H7 (cell line): ENCODE data around the gene CYP17A1. TPM values are rescaled to one million over a fixed set of nuclear protein-coding genes. Genes with fewer than 3 reads are reported as not detected.
A peak's percentile ranks its signal among the peaks of the same experiment; 100 is the strongest.

Experiments
- DNase-seq: peaks from one replicate; pipeline ENCODE4 v3.0.0; 2012
- H3K27me3 ChIP-seq: 2 replicates; pipeline ENCODE4 v1.6.0; 2011; ENCODE audit warnings: mild to moderate bottlenecking, low read length; ENCODE audit not compliant: control insufficient read depth, insufficient read depth
- H3K36me3 ChIP-seq: replicated peaks from 2 replicates; pipeline ENCODE4 v1.5.1; 2011; ENCODE audit warnings: low read length; ENCODE audit not compliant: control insufficient read depth, insufficient read depth
- H3K4me3 ChIP-seq: 2 replicates; pipeline ENCODE4 v1.5.1; 2011; ENCODE audit warnings: low read depth, mild to moderate bottlenecking, control low read depth, low read length, moderate library complexity; ENCODE audit not compliant: insufficient read depth
- total RNA-seq: library from RNA; depleted of rRNA; stranded (reverse); fragments of >200 nt; shearing (Covaris generic); gene quantifications from 2 replicates; pipeline ENCODE4 v1.2.3, GENCODE V29; 2014

CYP17A1 gene
- total RNA-seq, 1 experiment from 2014 or later, result not detected

GRCh38 chr10:102804382-102805055 lies 32.7 kb downstream of the CYP17A1 start:
- no peak for DNase-seq
- H3K4me3 ChIP-seq, result no peak overlapping the region
- H3K36me3 ChIP-seq, result peaks cover 1% of the 10 kb centered on the region
- no peaks in the 10 kb centered on the region for H3K27me3 ChIP-seq

DNA sequence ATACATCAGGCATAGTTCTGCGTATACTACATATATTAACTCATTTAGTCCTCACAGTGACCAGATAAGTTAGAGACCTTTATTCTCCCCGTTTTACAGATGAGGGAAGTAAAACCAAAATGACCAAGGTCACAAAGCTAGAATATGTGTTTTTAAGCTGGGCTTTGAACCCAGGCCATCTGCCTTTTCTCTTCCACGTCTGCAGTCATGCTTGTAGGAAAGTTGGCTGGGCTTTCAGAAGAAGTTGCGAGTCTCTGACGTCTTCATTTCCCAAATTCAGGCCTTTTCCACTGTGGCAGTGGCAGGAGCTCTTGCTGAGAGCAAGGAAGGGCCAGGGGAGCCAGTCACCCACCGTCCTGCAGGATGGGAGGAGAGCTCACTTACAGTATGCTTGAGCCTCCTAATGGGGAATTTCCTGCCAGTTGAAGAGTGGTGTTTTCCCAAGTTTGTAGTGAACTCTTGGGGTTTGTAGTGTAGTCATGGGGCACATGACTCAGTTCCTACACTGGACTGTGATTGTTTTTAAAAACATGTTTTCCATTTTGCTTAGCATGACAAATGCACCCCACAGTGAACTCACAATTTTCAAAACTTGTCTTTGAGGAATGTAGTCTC lies 34.2 kb downstream of the CYP17A1 start:
- Histone ChIP-seq H3K4me3 (no peak overlapping the region), H3K36me3 (peaks cover 1% of the 10 kb centered on the region), H3K27me3 (no peaks in the 10 kb centered on the region)
- peak; percentile 67 for DNase-seq

GRCh38 chr10:102801978-102802377 lies 35.2 kb downstream of the CYP17A1 start:
- peak; percentile 68 for DNase-seq
- H3K36me3 ChIP-seq, result peaks cover 1% of the 10 kb centered on the region
- H3K4me3 ChIP-seq, result no peak overlapping the region

DNA sequence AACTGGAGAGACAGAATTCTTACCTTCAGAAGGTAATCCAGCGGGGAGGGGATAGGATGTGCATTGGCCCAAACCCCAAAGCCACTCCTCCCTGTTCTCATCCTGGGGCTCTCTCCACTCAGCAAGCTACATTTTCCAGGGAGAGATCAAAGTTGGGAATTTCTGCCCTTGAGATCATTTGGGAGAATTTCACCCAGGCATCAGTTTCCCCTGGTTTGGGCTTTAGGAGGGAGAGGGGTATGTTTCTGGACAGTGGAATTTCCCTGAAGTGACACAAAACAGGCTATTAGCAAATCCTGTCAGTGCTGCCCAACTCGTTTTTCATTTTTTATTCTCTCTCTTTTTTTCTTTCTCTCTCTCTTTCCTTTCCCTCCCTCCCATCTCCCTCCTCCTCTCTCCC lies 35.7 kb downstream of the CYP17A1 start:
- Histone ChIP-seq H3K36me3 (peaks cover 1% of the 10 kb centered on the region), H3K4me3 (no peak overlapping the region), H3K27me3 (no peaks in the 10 kb centered on the region)
- DNase-seq, result peak; percentile 71

More at GRCh38 chr10:102801978-102802377, 35.2 kb downstream of the CYP17A1 start:
- no peaks in the 10 kb centered on the region for H3K27me3 ChIP-seq

DNA sequence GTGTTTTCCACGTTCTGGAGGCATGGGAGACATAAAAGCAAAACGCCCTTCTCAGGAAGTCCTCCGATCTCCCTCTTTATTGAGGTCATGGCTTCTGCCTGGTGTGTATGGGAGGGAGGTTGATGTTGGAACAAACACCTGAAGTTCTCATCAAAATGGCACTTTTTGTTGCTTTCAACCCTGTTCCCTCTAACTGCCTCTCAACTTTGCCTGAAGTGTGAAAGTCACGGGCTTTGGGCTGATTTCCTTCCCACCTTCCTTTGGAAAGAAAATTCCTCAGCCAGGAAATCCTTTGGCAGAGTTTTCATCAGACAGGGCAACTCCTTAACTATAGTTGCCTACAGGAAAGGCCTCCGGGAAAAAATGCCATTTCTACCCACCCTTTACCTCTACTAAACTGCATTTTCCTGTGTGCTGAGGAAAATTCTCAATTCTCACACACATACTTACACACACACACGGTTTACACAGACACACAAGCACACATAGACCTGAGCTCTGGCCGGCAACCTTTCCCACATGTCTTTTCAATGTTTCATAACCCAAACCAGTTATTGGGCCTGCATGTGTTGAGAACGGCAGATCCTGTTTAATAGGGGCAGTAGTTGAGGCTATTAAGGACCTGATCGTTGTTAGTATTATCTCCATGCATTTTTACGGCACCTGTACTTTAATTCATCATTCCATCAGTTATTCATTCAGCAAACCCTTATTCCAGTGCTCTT lies 36.4 kb downstream of the CYP17A1 start:
- no peak for DNase-seq
- Histone ChIP-seq H3K36me3 (peaks cover 1% of the 10 kb centered on the region), H3K4me3 (no peak overlapping the region), H3K27me3 (no peaks in the 10 kb centered on the region)

GRCh38 chr10:102799691-102800471 lies 37.3 kb downstream of the CYP17A1 start:
- no peak for DNase-seq
- Histone ChIP-seq H3K4me3 (no peak overlapping the region), H3K36me3 (peaks cover 1% of the 10 kb centered on the region), H3K27me3 (no peaks in the 10 kb centered on the region)

DNA sequence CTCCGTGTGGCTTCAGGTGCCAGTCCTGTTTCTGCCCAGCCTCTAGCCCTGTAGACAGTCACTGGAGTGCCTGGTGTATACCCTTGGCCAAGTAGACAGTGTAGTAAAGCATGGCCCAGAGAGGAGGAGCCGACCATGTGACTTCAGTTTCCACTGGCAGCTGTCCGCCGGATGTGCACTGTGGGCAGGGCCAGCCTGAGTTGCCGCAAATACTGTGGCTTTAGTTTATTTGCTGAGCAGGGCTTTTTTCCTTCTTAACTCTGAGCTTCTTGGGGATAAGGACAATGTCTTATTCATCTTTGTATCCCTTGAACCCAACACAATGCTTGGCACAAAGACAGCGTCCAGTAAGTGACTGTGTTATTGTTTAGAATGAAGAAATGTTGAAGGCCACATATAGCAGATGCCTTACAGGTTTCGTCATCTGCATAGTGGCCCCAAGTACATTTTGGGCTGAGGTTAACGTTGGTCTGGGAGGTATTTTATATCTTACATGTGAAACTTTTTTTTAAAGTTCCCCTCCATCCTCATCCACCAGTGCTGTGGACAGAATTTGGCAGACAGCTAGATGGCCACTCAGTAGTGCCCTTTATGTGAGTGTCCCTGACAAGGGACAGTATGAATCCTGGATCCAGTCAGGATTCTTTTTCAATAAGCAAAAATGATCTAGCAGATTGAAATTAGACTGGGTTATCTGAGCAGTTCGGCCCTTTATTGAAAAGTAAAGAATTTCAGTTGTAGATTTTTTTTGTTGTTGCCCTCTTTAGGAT lies 40.6 kb downstream of the CYP17A1 start:
- no peak for DNase-seq
- no peaks in the 10 kb centered on the region; the same call in none of the 2 replicates for H3K36me3 ChIP-seq
- H3K4me3 ChIP-seq, result no peak overlapping the region
- no peaks in the 10 kb centered on the region for H3K27me3 ChIP-seq

DNA sequence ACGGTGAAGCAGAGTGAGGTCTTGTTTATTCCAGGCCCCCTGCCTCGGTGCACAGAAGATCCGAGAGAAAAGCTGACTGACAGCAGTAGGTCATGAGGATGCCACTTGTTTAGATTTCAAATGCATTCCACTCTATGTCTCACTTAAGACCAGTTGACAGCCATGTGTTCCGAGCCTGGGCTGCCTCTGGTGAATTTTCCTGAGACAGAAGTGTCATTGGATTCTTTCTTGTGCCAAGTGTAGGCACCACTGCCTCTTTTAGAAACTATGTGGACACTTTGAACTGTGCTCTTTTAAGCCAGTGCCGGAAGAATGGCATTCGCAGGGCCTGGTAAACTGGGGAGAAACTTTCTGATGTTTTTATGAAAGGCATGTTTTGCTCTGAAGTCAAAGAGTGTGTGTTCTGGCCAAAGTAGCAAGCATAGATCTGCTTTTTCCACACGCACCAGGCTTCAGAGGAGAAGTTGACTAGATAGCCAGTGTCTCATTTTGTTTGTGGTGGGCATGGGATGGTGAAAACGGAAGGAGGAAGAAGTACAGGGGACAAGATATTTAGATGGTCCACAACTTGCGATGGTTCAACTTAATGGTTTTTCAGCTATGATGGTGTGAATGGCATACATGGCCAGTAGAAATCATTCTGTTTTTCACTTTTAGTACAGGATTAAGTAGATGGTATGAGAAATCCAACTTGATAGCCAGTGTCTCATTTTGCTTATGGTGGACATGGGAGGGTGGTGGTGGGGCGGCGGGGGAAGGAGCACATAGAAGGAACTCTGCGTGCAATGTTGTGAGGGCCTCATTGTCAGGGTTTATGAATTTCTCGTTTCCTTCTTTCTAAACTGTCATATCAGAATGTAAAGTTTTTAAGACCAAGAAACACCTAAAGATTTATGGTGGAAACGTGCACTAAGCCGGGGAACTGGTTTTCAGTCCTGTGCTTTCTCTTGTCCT lies 41.5 kb downstream of the CYP17A1 start:
- Histone ChIP-seq H3K27me3 (no peaks in the 10 kb centered on the region), H3K4me3 (no peak overlapping the region), H3K36me3 (no peaks in the 10 kb centered on the region; the same call in none of the 2 replicates)
- no peak for DNase-seq

DNA sequence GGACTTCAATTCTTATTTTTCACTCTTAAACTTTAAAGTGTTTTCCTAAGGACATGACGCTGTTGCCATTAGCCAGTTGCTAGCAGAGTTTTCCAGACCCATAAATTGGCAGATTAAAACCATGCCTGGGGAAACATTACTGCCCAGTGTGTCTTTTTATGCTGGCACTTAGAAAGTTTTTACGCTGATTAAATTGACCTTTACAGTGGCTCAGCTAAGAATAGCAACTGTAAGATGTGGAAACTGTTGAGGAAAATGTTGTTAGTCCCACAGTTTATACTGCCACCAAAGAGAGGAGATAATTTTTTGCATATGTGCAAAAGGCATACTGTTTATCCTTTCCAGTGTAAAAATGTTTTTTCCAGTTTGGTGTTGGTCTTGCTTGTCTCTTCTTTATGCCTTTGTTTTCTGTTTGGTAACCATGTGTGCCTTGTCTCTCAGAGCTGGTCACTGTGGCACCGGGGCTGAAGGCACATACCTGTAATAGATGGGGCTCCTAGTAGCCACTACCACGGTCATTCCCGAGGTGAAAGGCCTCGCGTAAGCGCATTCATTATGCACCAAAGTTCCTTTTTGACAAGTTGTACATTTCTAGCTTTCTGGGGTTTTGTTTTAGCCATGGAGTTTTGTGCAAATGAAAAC lies 45.3 kb downstream of the CYP17A1 start:
- Histone ChIP-seq H3K27me3 (no peaks in the 10 kb centered on the region), H3K4me3 (no peak overlapping the region), H3K36me3 (no peaks in the 10 kb centered on the region; the same call in 1 of the 2 replicates)
- no peak for DNase-seq

DNA sequence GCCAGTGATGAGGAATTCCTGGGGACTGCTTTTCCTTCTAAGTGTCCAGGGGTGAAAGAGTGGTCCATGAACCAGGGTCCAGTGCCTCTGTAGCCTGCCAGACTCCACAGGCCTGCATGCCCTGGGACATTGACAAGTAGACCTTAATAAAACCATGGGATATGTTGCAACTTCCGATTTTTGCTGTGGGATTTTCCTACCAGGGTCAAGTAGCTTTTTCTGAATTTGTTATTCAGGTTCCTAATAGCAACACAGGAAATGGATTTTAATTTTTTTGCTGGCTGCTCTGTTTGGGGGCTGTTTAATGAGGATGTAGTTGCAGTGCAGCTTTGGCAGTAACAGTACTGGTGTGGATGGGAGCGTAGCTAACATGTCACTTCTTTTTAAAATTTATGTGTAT lies 51.4 kb downstream of the CYP17A1 start:
- H3K27me3 ChIP-seq, result no peaks in the 10 kb centered on the region
- H3K36me3 ChIP-seq, result no peaks in the 10 kb centered on the region
- DNase-seq, result no peak
- no peak overlapping the region for H3K4me3 ChIP-seq

DNA sequence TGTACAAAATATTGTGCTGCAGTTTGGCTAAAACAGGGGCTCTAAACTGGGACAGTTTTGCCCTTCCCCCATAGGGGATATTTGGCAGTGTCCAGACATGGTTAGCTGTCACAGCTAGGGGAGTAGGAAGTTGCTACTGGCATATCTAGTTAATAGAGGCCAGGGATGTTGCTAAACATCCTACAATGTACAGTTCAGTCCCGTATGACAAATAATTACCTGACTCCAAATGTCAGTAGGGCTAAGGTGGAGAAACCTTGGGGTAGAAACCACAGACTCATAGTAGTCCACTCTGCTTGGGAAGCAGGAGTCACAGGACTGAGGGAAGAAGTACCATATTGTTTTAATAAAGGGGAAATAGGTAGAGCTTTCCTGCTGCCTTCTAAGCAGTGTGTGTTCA lies 53.6 kb downstream of the CYP17A1 start:
- no peak for DNase-seq
- Histone ChIP-seq H3K27me3 (no peaks in the 10 kb centered on the region), H3K36me3 (no peaks in the 10 kb centered on the region), H3K4me3 (no peak overlapping the region)

DNA sequence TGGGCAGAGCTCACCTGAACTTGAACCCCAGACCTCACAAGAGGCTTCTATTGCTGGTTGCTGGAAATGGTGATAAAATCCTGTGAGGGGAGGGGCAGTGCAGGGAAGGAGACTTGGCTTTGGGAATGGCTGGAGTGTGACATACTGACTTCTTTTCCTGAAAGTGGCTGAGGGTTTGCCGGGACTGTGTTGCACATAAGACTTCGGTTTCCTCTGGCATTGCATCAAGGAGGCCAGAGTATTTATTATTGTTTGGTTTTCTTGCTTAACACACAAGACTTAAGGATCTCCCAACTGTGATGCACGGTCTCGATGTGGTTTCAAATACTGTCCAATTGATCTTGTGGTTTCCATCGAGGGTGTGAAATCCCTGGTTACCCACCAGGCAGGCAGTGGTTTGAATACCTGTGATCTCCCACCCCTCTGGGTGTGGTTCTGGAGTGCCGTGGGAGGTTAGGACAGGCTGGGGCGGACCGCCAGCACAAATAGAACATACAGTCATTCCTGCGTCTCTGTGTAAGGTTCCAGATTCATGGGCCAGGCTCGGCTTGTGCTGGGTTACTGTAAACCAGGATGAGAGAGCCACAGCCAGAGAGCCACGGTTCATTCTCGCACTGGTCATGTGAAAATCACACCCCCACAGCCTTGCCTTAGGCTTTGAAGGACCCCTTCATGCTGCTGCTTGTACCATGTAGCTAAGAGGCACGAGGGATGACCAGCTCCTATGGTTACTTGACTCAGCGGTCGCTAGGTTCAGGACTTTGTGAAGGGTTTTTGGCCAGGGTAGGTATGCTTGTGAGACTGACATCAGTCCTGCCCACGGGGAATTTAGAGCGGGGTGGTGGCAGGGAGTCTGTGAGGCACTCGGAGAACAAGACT lies 54.3 kb downstream of the CYP17A1 start:
- no peak for DNase-seq
- no peaks in the 10 kb centered on the region for H3K27me3 ChIP-seq
- no peaks in the 10 kb centered on the region for H3K36me3 ChIP-seq
- H3K4me3 ChIP-seq, result no peak overlapping the region
